H1 (cell line): ENCODE data around the gene MRPS25. TPM values are rescaled to one million over a fixed set of nuclear protein-coding genes. Genes with fewer than 3 reads are reported as not detected.

ENCODE experiments used
- CREB1 ChIP-seq: IDR thresholded peaks from 2 replicates; pipeline ENCODE4 v1.6.1; 2012; ENCODE audit warnings: inconsistent platforms
- FOSL1 ChIP-seq: IDR thresholded peaks from 2 replicates; pipeline ENCODE4 v1.6.1; 2011; ENCODE audit warnings: mild to moderate bottlenecking, low read depth, low read length, moderate library complexity; ENCODE audit not compliant: insufficient read depth
- JUN ChIP-seq: IDR thresholded peaks from 2 replicates; pipeline ENCODE4 v1.6.1; 2011; ENCODE audit warnings: low read depth, mild to moderate bottlenecking, improper control_type of control experiment, low read length
- KDM1A ChIP-seq: fragments of 200-600, 300-600 bp; sonication (generic); IDR thresholded peaks from 2 replicates; pipeline ENCODE4 v1.7.1; 2016; ENCODE audit warnings: mild to moderate bottlenecking, low read length, borderline replicate concordance
- NANOG ChIP-seq: IDR thresholded peaks from 2 replicates; pipeline ENCODE4 v1.6.1; 2011; ENCODE audit warnings: low read length, low read depth, mild to moderate bottlenecking, inconsistent platforms; ENCODE audit not compliant: insufficient read depth, poor library complexity, severe bottlenecking
- SP4 ChIP-seq: IDR thresholded peaks from 2 replicates; pipeline ENCODE4 v1.6.1; 2012; ENCODE audit warnings: low read length, inconsistent platforms
- polyA plus RNA-seq, 7 experiments: library from polyadenylated mRNA; depleted of rRNA in 3 of 7; stranded (reverse) in 5 of 7; unstranded in 2 of 7; fragments of >200 nt in 5 of 7; fragments of 200-250 nt in 2 of 7; gene quantifications; 1 replicate in 5 of 7; 2 replicates in 1 of 7; 4 replicates in 1 of 7; pipeline versions ENCODE4 v1.2.1 to v1.2.3, GENCODE V29; 2011 to 2013; ENCODE audit warnings: missing spikeins in 2 of 7, mixed read lengths in 2 of 7
- total RNA-seq: library from RNA; stranded (reverse); fragmentation: NEBNext Ultra II Directional; extraction: Animal tissue kit (Norgen Biotek cat#: 25700); gene quantifications from 2 replicates; pipeline ENCODE4 v1.2.1, GENCODE V29; 2021

The MRPS25 gene
- total and polyA plus RNA-seq, 2 of the 8 experiments (the other 6 are each of a cell fraction or from before 2014, with no cell fraction given), result 23.0 to 56.5 TPM

DNA sequence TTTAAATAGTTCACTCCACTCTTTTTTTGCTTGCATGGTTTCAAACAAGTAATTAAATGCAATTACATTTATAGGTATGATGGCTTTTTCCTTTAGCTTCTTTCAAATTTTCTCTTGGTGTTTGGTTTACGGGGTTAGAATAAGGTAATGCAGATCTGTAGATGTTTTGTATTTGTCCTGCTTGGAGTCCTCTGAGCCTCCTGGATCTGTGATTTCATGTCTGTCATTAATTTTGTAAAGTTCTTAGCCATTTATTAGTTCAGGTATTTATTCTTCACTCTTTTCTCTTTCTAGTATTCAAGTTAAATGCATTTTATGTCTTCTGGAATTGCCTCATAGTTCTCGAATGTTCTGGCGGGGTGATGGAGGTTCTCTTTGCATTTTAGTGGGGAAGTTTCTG is 1.4 kb upstream of the MRPS25 start (continued):
- no peak for TF ChIP-seq NANOG
- no peak for TF ChIP-seq KDM1A
- TF ChIP-seq JUN, result no peak
- TF ChIP-seq FOSL1, result no peak
- no peak for TF ChIP-seq CREB1
- TF ChIP-seq SP4, result no peak
